GM18520 (cell line): ENCODE results near the gene PPP1R15A.
"Not testable (repeated sequence)": the region's sequence is repeated elsewhere in the genome, so short reads cannot be mapped to it uniquely, and the experiment has no call there.

Experiments used
- ATAC-seq: cut with Tn5 transposase; IDR thresholded peaks from one replicate; pipeline ENCODE4 v1.9.1; 2021; ENCODE audit not compliant: unreplicated experiment

The PPP1R15A gene

DNA sequence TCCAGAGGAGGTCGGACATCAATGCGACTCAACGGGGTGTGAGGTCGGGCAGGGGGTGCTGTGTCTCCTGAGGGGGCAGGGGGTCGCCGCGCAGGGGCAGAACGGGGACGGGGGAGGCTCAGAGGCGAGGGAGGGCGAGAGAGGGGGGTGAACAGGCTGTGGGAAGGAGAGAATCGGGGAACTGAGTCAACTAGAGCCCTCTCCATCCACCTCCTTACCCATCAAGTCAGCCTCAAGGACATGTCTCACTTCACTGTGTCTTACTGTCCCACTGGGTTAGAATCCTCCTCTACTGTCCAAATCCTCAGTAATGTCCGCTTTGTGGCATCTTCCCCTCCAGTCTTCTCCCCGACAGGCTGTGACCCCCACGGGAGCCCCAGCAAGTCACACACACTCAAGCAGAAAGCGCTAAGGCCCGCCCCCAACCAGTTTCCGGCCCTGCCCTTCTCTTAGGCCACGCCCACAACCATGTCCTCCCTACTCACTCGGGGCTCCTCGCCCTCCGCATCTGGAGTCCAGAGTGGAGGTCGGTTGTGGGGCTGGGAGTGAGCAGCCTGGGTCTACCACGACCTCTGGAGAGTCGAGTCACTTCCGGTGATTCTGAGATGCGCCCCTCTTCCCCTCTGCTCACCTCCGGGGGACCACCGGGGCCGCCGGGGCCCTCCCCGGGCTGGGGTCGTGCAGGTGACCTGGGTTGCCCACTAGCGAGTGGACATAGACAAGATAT, 13.1 kb upstream of the PPP1R15A start:
- no peak for ATAC-seq

- no peak for ATAC-seq
These were observed 12.3 kb upstream of the PPP1R15A start for GRCh38 chr19:48859711-48860572.

GRCh38 chr19:48861313-48861712, 10.9 kb upstream of the PPP1R15A start:
- ATAC-seq, result no peak

GRCh38 chr19:48862827-48863226, 9.4 kb upstream of the PPP1R15A start:
- no peak for ATAC-seq

- ATAC-seq, result no peak
These were observed 5.5 kb upstream of the PPP1R15A start for GRCh38 chr19:48866692-48867091.

DNA sequence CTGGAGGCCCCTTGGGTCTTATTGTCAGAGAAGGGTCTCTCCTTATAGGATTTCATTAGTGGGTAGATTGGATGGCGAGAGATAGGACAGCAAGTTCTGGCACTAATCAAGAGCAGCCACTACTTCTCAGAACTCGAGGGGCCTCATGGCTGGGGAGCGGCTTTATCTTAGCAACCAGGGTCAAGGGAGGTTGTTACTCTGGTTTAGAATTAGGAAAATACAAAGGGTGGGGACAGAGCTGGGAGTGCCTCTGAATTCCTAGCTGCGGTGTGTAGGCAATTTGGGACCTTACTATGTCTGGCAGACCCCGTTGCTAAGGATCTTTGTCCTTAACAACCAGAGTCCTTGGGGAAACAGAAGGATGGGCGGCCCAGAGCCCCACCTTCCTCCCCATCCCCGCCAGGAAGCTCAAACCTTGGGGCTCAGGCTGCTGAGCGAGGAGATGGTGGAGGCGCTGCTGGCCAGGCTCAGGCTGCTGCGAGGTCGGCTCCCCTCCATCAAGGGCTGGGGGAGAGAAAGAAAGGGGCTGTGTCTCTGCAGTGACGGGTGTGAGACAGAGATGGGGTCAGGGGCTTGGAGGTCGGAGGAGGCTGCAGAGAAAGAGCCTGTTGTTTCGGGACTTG, 5.0 kb upstream of the PPP1R15A start:
- ATAC-seq, result no peak

GRCh38 chr19:48867746-48868113, 4.5 kb upstream of the PPP1R15A start:
- ATAC-seq, result no peak

DNA sequence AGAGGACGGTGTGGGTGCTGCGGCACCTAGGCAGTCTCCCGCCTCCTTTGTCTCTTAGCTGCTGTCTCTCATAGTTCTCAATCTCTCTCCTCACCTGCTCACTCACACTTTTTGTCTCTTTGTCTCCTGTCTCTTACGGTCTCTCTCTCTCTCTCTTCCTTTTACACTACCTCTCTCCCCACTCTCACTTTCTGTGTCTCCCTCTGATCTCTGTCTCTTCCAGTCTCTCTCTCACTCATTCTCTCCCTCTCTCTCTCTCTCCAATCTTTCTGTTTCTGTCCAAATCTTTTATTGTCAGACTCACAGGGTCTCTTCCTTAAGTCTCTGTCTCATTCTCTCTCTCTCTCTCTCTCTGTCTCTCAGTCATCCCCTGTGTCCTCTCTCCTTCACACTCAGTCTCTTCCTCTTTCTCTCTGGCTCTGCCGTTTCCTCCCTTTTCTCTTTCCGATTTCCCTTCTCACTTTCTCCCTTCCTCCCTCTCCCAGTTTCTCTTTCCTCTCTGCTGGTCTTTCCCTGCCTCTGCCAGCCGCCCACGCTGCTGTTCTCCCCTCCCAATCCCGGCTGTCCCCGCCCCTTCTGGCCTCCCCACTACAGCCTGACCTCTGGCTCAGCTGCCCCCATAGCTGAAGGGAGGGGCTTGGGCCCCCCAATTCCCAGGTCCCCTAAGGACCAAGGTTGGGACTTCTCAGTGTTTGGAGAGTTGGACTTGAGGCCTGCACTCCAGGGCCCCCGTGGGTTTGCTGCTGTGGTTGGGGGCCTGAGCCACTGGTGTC, 3.9 kb upstream of the PPP1R15A start, which contains the start of gene PLEKHA4:
Gene PLEKHA4, minus strand, starts transcription at position 504 of the 773 bp plus-strand sequence. CDS start 997 bp downstream, outside the sequence.
- ATAC-seq, result no peak

GRCh38 chr19:48870048-48870447, 2.2 kb upstream of the PPP1R15A start:
- no peak for ATAC-seq

GRCh38 chr19:48871471-48872181, 595 bp upstream of the PPP1R15A start:
- not testable (repeated sequence) for ATAC-seq

DNA sequence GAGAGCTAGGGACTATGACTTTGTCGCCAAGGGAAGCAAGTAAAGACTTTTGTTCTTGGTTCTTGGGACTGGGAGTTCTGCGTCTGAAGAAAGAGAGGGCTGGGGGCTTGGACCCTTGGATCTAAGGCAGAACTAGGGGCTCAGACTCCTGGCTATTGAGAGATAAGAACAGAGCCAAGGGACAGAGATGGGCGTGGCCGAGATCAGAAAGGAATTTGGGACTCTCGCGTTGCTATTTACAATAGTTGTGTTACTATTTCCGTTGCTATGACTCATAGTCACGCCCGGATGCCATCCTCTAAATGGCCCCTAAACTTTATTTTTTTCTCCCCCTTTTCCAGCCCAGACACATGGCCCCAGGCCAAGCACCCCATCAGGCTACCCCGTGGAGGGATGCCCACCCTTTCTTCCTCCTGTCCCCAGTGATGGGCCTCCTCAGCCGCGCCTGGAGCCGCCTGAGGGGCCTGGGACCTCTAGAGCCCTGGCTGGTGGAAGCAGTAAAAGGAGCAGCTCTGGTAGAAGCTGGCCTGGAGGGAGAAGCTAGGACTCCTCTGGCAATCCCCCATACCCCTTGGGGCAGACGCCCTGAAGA, 759 bp downstream of the PPP1R15A start:
- ATAC-seq, result no peak

DNA sequence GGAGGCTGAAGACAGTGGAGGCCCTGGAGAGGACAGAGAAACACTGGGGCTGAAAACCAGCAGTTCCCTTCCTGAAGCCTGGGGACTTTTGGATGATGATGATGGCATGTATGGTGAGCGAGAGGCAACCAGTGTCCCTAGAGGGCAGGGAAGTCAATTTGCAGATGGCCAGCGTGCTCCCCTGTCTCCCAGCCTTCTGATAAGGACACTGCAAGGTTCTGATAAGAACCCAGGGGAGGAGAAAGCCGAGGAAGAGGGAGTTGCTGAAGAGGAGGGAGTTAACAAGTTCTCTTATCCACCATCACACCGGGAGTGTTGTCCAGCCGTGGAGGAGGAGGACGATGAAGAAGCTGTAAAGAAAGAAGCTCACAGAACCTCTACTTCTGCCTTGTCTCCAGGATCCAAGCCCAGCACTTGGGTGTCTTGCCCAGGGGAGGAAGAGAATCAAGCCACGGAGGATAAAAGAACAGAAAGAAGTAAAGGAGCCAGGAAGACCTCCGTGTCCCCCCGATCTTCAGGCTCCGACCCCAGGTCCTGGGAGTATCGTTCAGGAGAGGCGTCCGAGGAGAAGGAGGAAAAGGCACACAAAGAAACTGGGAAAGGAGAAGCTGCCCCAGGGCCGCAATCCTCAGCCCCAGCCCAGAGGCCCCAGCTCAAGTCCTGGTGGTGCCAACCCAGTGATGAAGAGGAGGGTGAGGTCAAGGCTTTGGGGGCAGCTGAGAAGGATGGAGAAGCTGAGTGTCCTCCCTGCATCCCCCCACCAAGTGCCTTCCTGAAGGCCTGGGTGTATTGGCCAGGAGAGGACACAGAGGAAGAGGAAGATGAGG, 1.5 kb downstream of the PPP1R15A start:
- no peak for ATAC-seq

DNA sequence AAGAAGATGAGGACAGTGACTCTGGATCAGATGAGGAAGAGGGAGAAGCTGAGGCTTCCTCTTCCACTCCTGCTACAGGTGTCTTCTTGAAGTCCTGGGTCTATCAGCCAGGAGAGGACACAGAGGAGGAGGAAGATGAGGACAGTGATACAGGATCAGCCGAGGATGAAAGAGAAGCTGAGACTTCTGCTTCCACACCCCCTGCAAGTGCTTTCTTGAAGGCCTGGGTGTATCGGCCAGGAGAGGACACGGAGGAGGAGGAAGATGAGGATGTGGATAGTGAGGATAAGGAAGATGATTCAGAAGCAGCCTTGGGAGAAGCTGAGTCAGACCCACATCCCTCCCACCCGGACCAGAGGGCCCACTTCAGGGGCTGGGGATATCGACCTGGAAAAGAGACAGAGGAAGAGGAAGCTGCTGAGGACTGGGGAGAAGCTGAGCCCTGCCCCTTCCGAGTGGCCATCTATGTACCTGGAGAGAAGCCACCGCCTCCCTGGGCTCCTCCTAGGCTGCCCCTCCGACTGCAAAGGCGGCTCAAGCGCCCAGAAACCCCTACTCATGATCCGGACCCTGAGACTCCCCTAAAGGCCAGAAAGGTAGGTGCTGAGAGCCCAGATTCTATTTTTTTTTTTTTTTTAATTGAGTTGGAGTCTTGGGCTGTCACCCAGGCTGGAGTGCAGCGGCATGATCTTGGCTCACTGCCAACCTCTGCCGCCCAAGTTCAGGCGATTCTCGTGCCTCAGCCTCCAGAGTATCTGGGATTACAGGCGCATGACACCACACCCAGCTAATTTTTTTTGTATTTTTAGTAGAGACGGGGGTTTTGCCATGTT, 2.3 kb downstream of the PPP1R15A start:
- ATAC-seq, result no peak

DNA sequence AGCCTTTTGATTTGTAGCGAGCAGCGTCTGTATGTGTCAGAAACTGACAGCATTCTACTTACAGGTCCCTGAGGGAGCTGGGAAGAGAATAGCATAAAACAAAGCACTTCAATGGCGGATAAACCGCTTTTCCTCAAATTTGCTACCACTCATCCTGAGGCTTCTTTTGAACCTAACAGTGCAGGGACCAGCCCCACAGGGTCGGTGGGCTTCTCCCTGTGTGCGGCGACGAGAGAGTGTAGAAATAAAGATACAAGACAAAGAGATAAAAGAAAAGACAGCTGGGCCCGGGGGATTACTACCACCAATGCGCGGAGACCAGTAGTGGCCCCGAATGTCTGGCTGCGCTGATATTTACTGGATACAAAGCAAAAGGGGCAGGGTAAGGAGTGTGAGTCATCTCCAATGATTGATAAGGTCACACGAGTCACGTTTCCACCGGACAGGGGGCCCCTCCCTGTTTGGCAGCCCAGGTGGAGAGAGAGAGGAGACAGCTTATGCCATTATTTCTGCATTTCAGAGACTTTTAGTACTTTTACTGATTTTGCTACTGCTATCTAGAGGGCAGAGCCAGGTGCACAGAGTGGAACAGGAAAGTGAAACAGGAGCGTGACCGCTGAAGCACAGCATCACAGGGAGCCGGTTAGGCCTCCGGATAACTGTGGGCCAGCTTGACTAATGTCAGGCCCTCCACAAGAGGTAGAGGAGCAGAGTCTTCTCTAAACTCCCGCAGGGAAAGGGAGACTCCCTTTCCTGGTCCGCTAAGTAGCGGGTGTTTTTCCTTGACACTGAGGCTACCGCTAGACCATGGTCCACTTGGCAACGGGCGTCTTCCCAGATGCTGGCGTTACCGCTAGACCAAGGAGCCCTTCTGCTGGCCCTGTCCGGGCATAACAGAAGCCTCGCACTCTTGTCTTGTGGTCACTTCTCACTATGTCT, 4.1 kb downstream of the PPP1R15A start:
- ATAC-seq, result not testable (repeated sequence)

GRCh38 chr19:48877855-48878195, 5.6 kb downstream of the PPP1R15A start:
- ATAC-seq, result no peak

DNA sequence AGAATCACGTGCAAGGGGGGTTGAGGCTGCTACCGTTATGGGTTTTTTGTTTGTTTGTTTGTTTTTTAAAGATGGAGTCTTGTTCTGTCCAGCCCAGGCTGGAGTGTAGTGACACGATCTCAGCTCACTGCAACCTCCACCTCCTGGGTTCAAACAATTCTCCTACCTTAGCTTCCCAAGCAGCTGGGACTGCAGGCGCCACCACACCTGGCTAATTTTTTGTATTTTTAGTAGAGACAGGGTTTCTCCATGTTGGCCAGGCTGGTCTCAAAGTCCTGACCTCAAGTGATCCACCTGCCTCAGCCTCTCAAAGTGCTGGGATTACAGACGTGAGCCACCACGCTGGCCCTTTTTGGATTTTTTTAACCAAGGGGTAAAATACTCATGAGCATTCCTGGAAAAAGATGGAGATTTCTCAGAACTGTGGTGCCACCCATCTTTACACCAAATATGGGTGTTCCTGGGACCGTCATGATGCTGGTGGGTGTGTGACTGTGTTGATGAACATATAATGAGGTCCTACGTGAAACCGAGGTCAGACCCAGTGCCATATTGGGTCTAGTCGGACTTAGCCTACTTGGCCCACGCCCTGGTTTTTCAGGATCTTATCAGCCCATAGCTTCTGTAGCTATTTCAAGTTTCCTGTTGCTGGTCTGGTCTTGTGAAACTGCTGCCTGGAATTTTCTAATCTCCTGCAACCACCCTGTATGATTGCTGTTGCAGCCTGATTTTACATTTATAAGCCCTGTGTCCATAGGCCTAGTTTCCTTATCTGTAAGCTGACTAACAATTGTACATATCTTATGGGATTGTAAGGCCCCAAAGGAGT, 6.2 kb downstream of the PPP1R15A start:
- no peak for ATAC-seq
